Measurements from ENCODE around the gene SAPCD2.

GRCh38 chr9:137020771-137021567, 49.4 kb downstream of the SAPCD2 start:
- no peak for TF ChIP-seq ZNF274 (IDR thresholded peaks at IDR 0.05; ENCODE audit: low read depth, low read length)
- TF ChIP-seq SUZ12 (IDR thresholded peaks at IDR 0.05; ENCODE audit: extremely low read depth, insufficient read depth, insufficient read length): no peak

Data from NT2/D1 (cell line).